Measurements from ENCODE around the gene KCP.

GRCh38 chr7:128948976-128949760, 38.7 kb upstream of the KCP start:
- no peak for TF ChIP-seq CTCF (IDR thresholded peaks at IDR 0.05; ENCODE audit: poor library complexity, severe bottlenecking)
- TF ChIP-seq POLR2AphosphoS5 (IDR thresholded peaks at IDR 0.05): no peak
- no peak for TF ChIP-seq RAD21 (conservative IDR thresholded peaks at IDR 0.05)
- no peak for TF ChIP-seq REST (IDR thresholded peaks at IDR 0.05; ENCODE audit: borderline replicate concordance)
